Activated B cell treated with CpG ODN at 0.5 μM for 24 hours (primary cell): ENCODE results near the gene TCHHL1. TPM values are rescaled to one million over a fixed set of nuclear protein-coding genes. Genes with fewer than 3 reads are reported as not detected.

Source experiments
- ATAC-seq: fragments of 200-7000 bp; cut with Tn5 transposase; one replicate; pipeline ENCODE4 v1.10.0; 2021; ENCODE audit warnings: low read depth, mild to moderate bottlenecking, moderate library complexity
- CTCF ChIA-PET: fragments of 350-600 bp; sonication (Branson Sonifier 250); formaldehyde crosslinking; loops from one replicate; lab custom pipeline; 2021; ENCODE audit warnings: antibody characterized with exemption; lab: Charles Lee
- POLR2A ChIA-PET: fragments of 350-600 bp; sonication (Branson Sonifier 250); formaldehyde crosslinking; loops from one replicate; lab custom pipeline; 2021; ENCODE audit warnings: antibody characterized with exemption; lab: Charles Lee
- DNase-seq: peaks from one replicate; pipeline ENCODE4 v3.0.0; 2022
- H3K27ac Mint-ChIP-seq: one replicate; pipeline ENCODE4 v1.8.0; 2020; ENCODE audit warnings: mixed read lengths
- H3K27me3 Mint-ChIP-seq: one replicate; pipeline ENCODE4 v1.8.0; 2021; ENCODE audit warnings: mixed read lengths
- H3K36me3 Mint-ChIP-seq: one replicate; pipeline ENCODE4 v1.8.0; 2021; ENCODE audit warnings: low read depth, mixed read lengths
- H3K4me1 Mint-ChIP-seq: one replicate; pipeline ENCODE4 v1.8.0; 2021; ENCODE audit warnings: mixed read lengths
- H3K4me3 Mint-ChIP-seq: one replicate; pipeline ENCODE4 v1.8.0; 2020; ENCODE audit warnings: mild to moderate bottlenecking, mixed read lengths
- H3K9me3 Mint-ChIP-seq: one replicate; pipeline ENCODE4 v1.8.0; 2020; ENCODE audit warnings: mixed read lengths
- intact Hi-C: fragments of 100-400 bp; cut with micrococcal nuclease; formaldehyde crosslinking; loops from one replicate; pipeline ENCODE4 v1.15.1; 2024
- total RNA-seq: library from RNA; stranded (reverse); gene quantifications from 2 replicates; pipeline ENCODE4 v1.2.3, GENCODE V29; 2022
- TF ChIP-seq, protein P1 (sequence below): fragments of 200-600 bp; IDR thresholded peaks from one replicate; pipeline ENCODE4 v1.8.0; 2022; ENCODE audit warnings: antibody characterized with exemption, mild to moderate bottlenecking

The TCHHL1 gene
- total RNA-seq, 1 donor from 2014 or later: not detected

DNA sequence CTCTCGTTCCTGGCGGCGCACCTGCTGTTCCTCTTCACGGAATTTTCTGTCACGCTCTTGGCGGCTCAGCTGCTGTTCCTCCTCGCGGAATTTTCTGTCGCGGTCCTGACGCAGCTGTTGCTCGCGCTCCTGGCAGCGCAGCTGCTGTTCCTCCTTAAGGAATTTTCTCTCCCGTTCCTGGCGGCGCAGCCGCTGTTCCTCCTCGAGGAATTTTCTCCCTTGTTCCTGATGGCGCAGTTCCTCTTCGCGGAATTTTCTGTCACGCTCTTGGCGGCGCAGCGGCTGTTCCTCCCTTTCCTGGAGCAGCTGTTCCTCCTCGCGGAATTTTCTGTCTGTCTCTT, 20.0 kb upstream of the TCHHL1 start:
- H3K9me3 Mint-ChIP-seq: no peaks in the 10 kb centered on the region
- H3K27ac Mint-ChIP-seq: no peak overlapping the region
- no peak for ATAC-seq
- DNase-seq: no peak
- H3K27me3 Mint-ChIP-seq: peaks cover 7% of the 10 kb centered on the region
- no peak overlapping the region for H3K4me3 Mint-ChIP-seq
- POLR2A ChIA-PET: no interaction called here
- CTCF ChIA-PET: no interaction called here
- intact Hi-C loops: no loop called here
- no peaks in the 10 kb centered on the region for H3K36me3 Mint-ChIP-seq
- no peaks in the 10 kb centered on the region for H3K4me1 Mint-ChIP-seq
- TF ChIP-seq, protein P1, sequence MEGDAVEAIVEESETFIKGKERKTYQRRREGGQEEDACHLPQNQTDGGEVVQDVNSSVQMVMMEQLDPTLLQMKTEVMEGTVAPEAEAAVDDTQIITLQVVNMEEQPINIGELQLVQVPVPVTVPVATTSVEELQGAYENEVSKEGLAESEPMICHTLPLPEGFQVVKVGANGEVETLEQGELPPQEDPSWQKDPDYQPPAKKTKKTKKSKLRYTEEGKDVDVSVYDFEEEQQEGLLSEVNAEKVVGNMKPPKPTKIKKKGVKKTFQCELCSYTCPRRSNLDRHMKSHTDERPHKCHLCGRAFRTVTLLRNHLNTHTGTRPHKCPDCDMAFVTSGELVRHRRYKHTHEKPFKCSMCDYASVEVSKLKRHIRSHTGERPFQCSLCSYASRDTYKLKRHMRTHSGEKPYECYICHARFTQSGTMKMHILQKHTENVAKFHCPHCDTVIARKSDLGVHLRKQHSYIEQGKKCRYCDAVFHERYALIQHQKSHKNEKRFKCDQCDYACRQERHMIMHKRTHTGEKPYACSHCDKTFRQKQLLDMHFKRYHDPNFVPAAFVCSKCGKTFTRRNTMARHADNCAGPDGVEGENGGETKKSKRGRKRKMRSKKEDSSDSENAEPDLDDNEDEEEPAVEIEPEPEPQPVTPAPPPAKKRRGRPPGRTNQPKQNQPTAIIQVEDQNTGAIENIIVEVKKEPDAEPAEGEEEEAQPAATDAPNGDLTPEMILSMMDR: no peak

DNA sequence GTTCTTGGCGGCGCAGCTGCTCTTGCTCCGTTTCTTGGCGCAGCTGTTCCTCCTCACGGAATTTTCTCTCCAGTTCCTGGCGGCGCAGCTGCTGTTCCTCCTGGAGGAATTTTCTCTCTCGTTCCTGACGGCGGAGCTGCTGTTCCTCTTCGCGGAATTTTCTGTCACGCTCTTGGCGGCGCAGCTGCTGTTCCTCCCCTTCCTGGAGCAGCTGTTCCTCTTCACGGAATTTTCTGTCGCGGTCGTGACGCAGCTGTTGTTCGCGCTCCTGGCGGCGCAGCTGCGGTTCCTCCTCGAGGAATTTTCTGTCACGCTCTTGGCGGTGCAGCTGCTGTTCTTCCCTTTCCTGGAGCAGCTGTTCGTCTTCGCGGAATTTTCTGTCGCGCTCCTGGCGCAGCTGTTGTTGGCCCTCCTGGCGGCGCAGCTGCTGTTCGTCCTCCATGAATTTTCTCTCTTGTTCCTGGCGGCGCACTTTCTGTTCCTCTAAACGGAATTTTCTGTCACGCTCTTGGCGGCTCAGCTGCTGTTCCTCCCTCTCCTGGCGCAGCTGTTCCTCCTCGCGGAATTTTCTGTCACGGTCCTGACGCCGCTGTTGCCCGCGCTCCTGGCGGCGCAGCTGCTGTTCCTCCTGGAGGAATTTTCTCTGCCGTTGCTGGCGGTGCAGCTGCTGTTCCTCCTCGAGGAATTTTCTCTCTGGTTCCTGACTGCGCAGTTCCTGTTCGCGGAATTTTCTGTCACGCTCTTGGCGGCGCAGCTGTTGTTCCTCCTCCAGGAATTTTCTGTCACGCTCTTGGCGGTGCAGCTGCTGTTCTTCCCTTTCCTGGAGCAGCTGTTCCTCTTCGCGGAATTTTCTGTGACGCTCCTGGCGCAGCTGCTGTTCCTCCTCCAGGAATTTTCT, 19.4 kb upstream of the TCHHL1 start:
- DNase-seq (no peak), ATAC-seq (no peak)
- intact Hi-C loops: no loop called here
- H3K36me3 Mint-ChIP-seq: no peaks in the 10 kb centered on the region
- no peaks in the 10 kb centered on the region for H3K9me3 Mint-ChIP-seq
- POLR2A ChIA-PET: no interaction called here
- H3K4me3 Mint-ChIP-seq: no peak overlapping the region
- H3K4me1 Mint-ChIP-seq: no peaks in the 10 kb centered on the region
- TF ChIP-seq, protein P1: no peak
- CTCF ChIA-PET: no interaction called here
- H3K27me3 Mint-ChIP-seq: peaks cover 10% of the 10 kb centered on the region
- H3K27ac Mint-ChIP-seq: no peak overlapping the region

DNA sequence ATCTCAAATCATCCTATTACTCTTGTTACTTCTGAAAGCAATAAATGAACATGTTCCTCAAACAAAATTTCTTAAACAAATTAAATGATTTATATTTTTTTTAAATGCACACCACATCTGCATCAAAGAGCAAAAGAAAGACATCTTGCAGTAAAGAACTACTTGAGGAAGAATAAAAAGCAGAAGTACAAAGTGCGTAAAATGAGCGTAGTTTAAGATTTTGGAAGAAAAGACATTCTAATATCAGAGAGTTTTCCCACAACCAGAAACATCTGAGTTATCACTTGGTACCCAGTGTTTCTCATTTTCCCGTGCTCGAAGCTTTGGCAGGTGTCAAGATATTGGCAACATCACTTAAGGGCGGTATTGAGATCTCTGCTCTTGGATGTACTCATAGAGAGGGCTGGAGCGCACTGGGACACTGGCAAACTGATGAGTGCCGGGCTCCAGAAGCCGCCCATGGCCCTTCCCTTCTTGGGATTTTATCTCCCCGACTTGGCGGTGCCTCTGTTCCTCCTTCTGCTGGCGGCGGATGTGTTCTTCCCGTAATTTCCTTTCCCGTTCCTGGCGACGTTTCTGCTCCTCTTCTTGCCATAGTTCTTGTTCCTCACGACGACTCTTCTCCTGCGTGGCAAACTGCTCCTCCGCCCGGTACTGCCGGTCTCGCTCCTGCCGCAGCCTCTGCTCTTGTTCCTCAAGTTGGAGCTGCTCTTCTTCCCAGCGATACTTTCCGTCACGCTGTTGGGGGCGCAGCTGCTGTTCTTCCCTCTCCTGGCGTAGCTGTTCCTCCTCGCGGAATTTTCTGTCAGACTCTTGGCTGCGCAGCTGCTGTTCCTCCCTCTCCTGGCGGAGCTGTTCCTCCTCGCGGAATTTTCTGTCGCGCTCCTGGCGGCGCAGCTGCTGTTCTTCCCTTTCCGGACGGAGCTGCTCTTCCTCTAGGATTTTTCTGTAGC, 18.4 kb upstream of the TCHHL1 start:
- Mint-ChIP-seq H3K27ac (no peak overlapping the region), H3K4me1 (no peaks in the 10 kb centered on the region), H3K36me3 (no peaks in the 10 kb centered on the region), H3K27me3 (peaks cover 10% of the 10 kb centered on the region), H3K9me3 (no peaks in the 10 kb centered on the region), H3K4me3 (no peak overlapping the region)
- TF ChIP-seq, protein P1: no peak
- intact Hi-C loops: no loop called here
- POLR2A ChIA-PET: no interaction called here
- DNase-seq: no peak
- CTCF ChIA-PET: no interaction called here
- ATAC-seq: no peak

DNA sequence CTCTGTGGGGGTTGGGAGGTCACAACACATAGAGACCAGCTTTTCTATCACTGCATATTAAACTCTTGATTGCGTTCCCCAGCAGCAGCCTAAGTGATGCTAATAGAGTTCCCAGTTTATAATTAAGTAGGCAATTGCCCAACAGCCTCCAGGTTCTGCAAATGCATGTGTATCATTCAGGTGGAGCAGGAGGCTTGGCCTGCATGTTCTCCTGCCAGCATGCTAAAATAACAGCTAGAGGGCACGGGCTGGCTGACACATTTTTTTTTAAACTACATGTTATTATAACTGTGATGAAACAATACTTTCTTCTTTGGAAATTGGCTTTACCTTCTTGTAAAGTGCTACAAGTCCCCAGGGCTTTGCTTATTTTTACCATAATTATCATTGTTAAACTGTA, 16.0 kb upstream of the TCHHL1 start:
- H3K27ac Mint-ChIP-seq: no peak overlapping the region
- intact Hi-C loops: no loop called here
- DNase-seq (no peak), ATAC-seq (no peak)
- ChIA-PET CTCF (no interaction called here), POLR2A (no interaction called here)
- H3K9me3 Mint-ChIP-seq: no peaks in the 10 kb centered on the region
- no peaks in the 10 kb centered on the region for H3K4me1 Mint-ChIP-seq
- H3K36me3 Mint-ChIP-seq: no peaks in the 10 kb centered on the region
- H3K27me3 Mint-ChIP-seq: peaks cover 23% of the 10 kb centered on the region
- no peak overlapping the region for H3K4me3 Mint-ChIP-seq
- TF ChIP-seq, protein P1: no peak

DNA sequence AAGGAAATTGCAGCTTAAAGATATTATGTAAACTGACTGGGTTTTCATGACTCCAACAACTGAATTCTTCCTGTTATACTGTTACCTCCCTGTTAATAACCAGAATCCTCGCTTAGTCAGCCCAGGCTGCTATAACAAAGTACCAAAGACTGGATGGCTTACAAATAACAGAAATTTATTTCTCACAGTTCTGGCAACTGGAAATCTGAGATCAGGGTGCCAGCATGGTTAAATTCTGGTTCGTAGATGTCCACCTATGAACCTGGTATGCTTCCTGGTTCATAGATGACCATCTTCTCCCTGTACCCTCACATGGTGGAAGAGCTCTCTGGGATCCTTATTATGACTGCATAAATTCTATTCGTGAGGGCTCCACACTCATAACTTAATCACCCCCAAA, 8.1 kb upstream of the TCHHL1 start:
- intact Hi-C loops: no loop called here
- ChIA-PET POLR2A (no interaction called here), CTCF (no interaction called here)
- DNase-seq: no peak
- no peak overlapping the region for H3K4me3 Mint-ChIP-seq
- H3K36me3 Mint-ChIP-seq: no peaks in the 10 kb centered on the region
- no peaks in the 10 kb centered on the region for H3K4me1 Mint-ChIP-seq
- ATAC-seq: no peak
- peaks cover 15% of the 10 kb centered on the region for H3K9me3 Mint-ChIP-seq
- TF ChIP-seq, protein P1: no peak
- no peak overlapping the region for H3K27ac Mint-ChIP-seq
- peaks cover 21% of the 10 kb centered on the region for H3K27me3 Mint-ChIP-seq
